Glutamatergic neuron (in vitro differentiated cells): ENCODE data around the gene EXOSC3. TPM values are rescaled to one million over a fixed set of nuclear protein-coding genes. Genes with fewer than 3 reads are reported as not detected.

Source experiments
- DNase-seq: peaks from one replicate; pipeline ENCODE4 v3.0.0; 2022
- H3K27ac Mint-ChIP-seq: one replicate; pipeline ENCODE4 v1.8.0; 2020; ENCODE audit warnings: mild to moderate bottlenecking, mixed read lengths, inconsistent platforms; ENCODE audit not compliant: unreplicated experiment
- H3K27me3 Mint-ChIP-seq: one replicate; pipeline ENCODE4 v1.8.0; 2020; ENCODE audit warnings: mild to moderate bottlenecking, moderate library complexity, mixed read lengths, inconsistent platforms; ENCODE audit not compliant: unreplicated experiment
- H3K36me3 Mint-ChIP-seq: one replicate; pipeline ENCODE4 v1.8.0; 2020; ENCODE audit warnings: mild to moderate bottlenecking, mixed read lengths, inconsistent platforms; ENCODE audit not compliant: unreplicated experiment
- H3K4me1 Mint-ChIP-seq: one replicate; pipeline ENCODE4 v1.8.0; 2020; ENCODE audit warnings: mild to moderate bottlenecking, low read depth, mixed read lengths, inconsistent platforms; ENCODE audit not compliant: unreplicated experiment
- H3K4me3 Mint-ChIP-seq: one replicate; pipeline ENCODE4 v1.8.0; 2020; ENCODE audit warnings: mild to moderate bottlenecking, mixed read lengths, inconsistent platforms; ENCODE audit not compliant: unreplicated experiment
- H3K9me3 Mint-ChIP-seq: one replicate; pipeline ENCODE4 v1.8.0; 2020; ENCODE audit warnings: mild to moderate bottlenecking, moderate library complexity, mixed read lengths, inconsistent platforms; ENCODE audit not compliant: unreplicated experiment
- total RNA-seq: library from RNA; stranded (reverse); fragmentation: NEBNext Ultra II Directional; extraction: Animal tissue kit (Norgen Biotek cat#: 25700); gene quantifications from one replicate; pipeline ENCODE4 v1.2.1, GENCODE V29; 2021; ENCODE audit not compliant: unreplicated experiment
- TF ChIP-seq, protein P1 (sequence below): fragments of 200-600 bp; sonication (generic); IDR thresholded peaks from one replicate; pipeline ENCODE4 v1.5.0; 2021; ENCODE audit not compliant: partially characterized antibody, unreplicated experiment

Gene EXOSC3
- total RNA-seq, 1 donor from 2014 or later: 45.4 TPM

DNA sequence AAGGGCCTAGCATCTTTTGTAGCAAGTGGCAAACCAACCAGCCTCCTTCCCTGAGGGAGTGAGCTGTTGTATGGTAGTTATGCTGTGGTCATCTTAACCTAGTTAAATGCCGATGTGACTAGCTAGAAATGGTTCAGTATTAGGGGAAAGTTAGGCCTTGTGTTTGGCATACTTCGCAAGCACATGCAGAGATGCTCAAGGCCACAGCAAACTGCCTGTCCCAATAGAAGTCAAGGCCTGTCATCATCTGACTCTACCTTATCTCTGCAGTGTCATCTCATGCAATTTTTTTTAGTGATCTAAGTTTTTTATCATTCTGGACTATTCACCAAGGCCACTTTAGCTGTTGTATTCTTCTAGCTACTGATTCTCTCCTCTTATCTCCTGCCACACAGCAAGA lies 5.2 kb upstream of the EXOSC3 start:
- no peak for DNase-seq
- TF ChIP-seq, protein P1, sequence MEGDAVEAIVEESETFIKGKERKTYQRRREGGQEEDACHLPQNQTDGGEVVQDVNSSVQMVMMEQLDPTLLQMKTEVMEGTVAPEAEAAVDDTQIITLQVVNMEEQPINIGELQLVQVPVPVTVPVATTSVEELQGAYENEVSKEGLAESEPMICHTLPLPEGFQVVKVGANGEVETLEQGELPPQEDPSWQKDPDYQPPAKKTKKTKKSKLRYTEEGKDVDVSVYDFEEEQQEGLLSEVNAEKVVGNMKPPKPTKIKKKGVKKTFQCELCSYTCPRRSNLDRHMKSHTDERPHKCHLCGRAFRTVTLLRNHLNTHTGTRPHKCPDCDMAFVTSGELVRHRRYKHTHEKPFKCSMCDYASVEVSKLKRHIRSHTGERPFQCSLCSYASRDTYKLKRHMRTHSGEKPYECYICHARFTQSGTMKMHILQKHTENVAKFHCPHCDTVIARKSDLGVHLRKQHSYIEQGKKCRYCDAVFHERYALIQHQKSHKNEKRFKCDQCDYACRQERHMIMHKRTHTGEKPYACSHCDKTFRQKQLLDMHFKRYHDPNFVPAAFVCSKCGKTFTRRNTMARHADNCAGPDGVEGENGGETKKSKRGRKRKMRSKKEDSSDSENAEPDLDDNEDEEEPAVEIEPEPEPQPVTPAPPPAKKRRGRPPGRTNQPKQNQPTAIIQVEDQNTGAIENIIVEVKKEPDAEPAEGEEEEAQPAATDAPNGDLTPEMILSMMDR: no peak
- Mint-ChIP-seq H3K27ac (no peak overlapping the region), H3K36me3 (no peaks in the 10 kb centered on the region), H3K27me3 (peaks cover 5% of the 10 kb centered on the region), H3K9me3 (peaks cover 5% of the 10 kb centered on the region), H3K4me3 (no peak overlapping the region), H3K4me1 (peaks cover 4% of the 10 kb centered on the region)

DNA sequence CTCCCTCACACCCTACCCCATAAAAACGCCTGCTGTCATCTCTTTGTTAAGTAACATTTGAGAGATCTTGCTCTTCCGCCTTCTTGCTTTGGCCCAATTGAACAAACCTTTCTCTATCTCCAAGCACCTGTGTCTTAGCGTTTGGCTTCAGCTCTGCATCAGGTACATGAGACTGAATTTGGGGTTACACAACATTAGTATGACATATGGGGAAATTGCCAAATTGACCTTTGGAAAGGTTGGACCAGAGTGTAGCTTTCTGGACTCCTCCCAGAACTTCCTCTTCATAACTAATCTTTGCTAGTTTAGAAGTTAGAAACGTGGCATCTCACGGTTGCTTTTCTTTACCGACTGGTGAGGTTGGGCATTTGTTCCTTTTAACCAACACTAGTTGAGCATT lies 3.5 kb upstream of the EXOSC3 start:
- Mint-ChIP-seq H3K27ac (no peak overlapping the region), H3K27me3 (peaks cover 5% of the 10 kb centered on the region), H3K4me3 (no peak overlapping the region), H3K36me3 (no peaks in the 10 kb centered on the region), H3K4me1 (peaks cover 4% of the 10 kb centered on the region), H3K9me3 (peaks cover 12% of the 10 kb centered on the region)
- DNase-seq: no peak
- TF ChIP-seq, protein P1: no peak

DNA sequence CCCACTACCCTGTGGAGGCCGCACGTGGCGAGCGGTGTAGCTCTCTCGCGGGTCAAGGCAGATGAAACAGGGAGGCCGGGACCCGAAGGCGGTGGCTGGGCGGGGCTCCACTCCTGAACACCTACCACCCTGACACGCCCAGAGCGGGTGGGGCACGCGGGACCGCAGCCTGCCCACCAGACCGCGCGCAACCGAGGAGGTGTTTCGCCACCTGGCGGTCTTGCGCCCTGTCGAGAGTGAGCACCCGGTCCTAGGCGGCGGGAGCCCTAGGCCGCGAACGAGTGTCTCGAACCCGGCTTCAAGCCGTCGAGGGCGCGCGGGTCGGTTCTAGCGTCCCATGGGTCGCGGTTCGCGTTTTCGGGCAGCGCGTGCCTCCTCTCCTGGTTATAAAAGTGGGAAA lies 2.2 kb upstream of the EXOSC3 start:
- Mint-ChIP-seq H3K4me1 (peaks cover 12% of the 10 kb centered on the region), H3K27me3 (peaks cover 5% of the 10 kb centered on the region), H3K36me3 (no peaks in the 10 kb centered on the region), H3K4me3 (no peak overlapping the region), H3K9me3 (peaks cover 14% of the 10 kb centered on the region), H3K27ac (no peak overlapping the region)
- no peak for DNase-seq
- TF ChIP-seq, protein P1: no peak

DNA sequence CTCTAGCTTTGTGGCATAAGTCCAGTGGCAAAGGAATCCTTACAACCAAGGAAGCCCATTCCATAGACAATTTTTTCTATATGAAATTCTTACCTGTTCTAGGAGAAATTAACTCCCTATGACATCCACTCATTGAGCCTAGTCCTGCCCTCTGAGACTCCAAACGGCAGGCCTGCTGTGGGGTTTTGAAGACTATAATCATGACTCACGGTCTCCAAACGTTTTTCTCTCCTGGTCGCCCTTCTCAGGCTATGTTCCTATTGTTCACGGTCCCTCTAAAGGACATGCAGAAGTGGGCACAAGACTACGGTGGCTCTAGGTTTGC lies 611 bp downstream of the EXOSC3 start:
- Mint-ChIP-seq H3K36me3 (no peaks in the 10 kb centered on the region), H3K4me1 (peaks cover 12% of the 10 kb centered on the region), H3K27ac (peak overlapping the region; percentile 95), H3K27me3 (peaks cover 5% of the 10 kb centered on the region), H3K4me3 (peak overlapping the region; percentile 95), H3K9me3 (peaks cover 14% of the 10 kb centered on the region)
- no peak for DNase-seq
- TF ChIP-seq, protein P1: no peak

DNA sequence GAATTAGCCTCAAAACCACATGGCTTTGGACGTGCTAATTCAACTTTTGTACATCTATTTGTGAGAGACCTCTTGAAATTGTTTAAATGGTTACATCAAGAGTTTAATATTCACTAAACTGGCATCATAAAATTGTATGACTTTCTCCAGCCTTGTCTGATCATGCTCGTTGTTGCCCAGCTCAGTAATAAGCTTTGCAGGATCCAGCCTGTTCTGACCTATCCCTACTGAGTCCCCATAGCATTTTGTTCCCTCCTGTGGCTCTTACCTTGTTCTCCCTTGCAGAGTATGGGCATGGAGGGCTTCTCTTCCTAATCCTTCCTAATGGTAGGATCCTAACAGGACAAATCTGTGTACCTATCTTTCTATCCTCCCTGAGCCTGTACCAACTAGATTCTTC lies 6.3 kb downstream of the EXOSC3 start:
- TF ChIP-seq, protein P1: no peak
- Mint-ChIP-seq H3K9me3 (peaks cover 2% of the 10 kb centered on the region), H3K27me3 (peaks cover 1% of the 10 kb centered on the region), H3K4me3 (no peak overlapping the region), H3K4me1 (peaks cover 8% of the 10 kb centered on the region), H3K36me3 (no peaks in the 10 kb centered on the region), H3K27ac (no peak overlapping the region)
- DNase-seq: no peak
